ENCODE measurements around the gene GAB3. TPM values are rescaled to one million over a fixed set of nuclear protein-coding genes. Genes with fewer than 3 reads are reported as not detected.
"Not testable (repeated sequence)": the region's sequence is repeated elsewhere in the genome, so short reads cannot be mapped to it uniquely, and the experiment has no call there.

The GAB3 gene
- polyA plus RNA-seq, 2 donors, result 0.56 to 0.57 TPM

DNA sequence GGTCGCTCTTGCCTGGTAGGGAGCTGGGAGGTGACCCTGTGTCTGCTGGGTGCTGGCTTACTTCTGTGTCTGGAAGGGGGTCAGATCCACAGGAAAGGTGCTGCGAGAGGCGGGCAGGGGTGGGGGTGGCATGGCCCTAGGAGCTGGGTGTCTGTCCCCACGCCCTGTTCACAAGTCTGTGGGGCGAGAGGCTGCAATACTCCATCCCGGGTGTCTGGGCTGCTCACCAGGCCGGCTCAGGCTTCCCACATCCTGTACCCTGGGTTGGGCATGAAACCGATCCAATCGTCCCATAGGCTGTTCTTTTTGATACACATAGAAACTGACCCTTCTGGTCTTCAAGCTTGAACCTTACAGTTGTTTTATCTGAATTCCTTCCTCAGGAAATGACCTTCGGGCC lies 96.5 kb downstream of the GAB3 start:
- no peaks in the 10 kb centered on the region for H3K36me3 ChIP-seq (ENCODE audit: control insufficient read depth in 2 of 2, insufficient read depth in 2 of 2, low read length in 1 of 2)
- peaks cover 0 to 2% of the 10 kb centered on the region in 2 donors for H3K27me3 ChIP-seq (ENCODE audit: control insufficient read depth in 1 of 2, insufficient read depth in 2 of 2, low read length in 2 of 2)
- peaks cover 0 to 2% of the 10 kb centered on the region in 2 donors for H3K9me3 ChIP-seq (ENCODE audit: control insufficient read depth in 2 of 2, insufficient read depth in 1 of 2, low read depth in 1 of 2, low read length in 1 of 2)
- H3K4me1 ChIP-seq (ENCODE audit: control insufficient read depth in 2 of 2, insufficient read depth in 2 of 2, low read length in 1 of 2), result no peaks in the 10 kb centered on the region
- no peak overlapping the region for H3K4me3 ChIP-seq (ENCODE audit: low read depth in 1 of 2, low read length in 2 of 2)
- H3K27ac ChIP-seq (ENCODE audit: low read depth in 2 of 2, low read length in 1 of 2), result no peak overlapping the region
- 80 to 88% methylated on average over 9 to 10 of the region's 10 CpGs for WGBS, 2 donors

- H3K4me1 ChIP-seq (ENCODE audit: control insufficient read depth in 2 of 2, insufficient read depth in 2 of 2, low read length in 1 of 2); H3K4me3 ChIP-seq (ENCODE audit: low read depth in 1 of 2, low read length in 2 of 2); H3K36me3 ChIP-seq (ENCODE audit: control insufficient read depth in 2 of 2, insufficient read depth in 2 of 2, low read length in 1 of 2); H3K27ac ChIP-seq (ENCODE audit: low read depth in 2 of 2, low read length in 1 of 2); H3K9me3 ChIP-seq (ENCODE audit: control insufficient read depth in 2 of 2, insufficient read depth in 1 of 2, low read depth in 1 of 2, low read length in 1 of 2); H3K27me3 ChIP-seq (ENCODE audit: control insufficient read depth in 1 of 2, insufficient read depth in 2 of 2, low read length in 2 of 2): not testable (repeated sequence)
- WGBS, 2 donors, result 100% methylated on average over 1 of the region's 27 CpGs; no CpG with 5 or more reads in 1 of the 2 donors
Measured at GRCh38 chrX:154653413-154653812, 97.5 kb downstream of the GAB3 start, which contains the start of gene CTAG2. Gene CTAG2, minus strand, starts transcription at chrX:154653579. Its CDS starts 64 bp downstream, at chrX:154653515.

DNA sequence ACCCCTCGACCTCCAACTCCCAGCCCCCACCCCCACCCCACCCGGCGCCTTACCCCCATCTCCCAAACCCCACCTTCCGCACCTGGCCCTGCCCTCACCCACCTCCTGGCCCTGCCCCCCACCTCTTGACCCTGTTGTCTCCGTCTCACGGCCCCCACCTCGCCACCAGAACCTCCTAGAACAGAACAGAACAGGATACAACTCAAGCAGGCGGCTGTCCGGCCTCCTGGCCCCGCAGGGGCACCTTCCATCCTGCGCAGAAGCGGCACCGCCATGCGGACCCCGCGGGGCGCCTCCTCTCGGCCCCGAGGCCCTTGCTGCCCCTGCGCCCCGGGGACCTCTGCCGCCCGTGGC lies 97.9 kb downstream of the GAB3 start:
- no peak overlapping the region for H3K27ac ChIP-seq (ENCODE audit: low read depth in 2 of 2, low read length in 1 of 2)
- WGBS, 2 donors, result 93 to 96% methylated on average over 20 to 22 of the region's 23 CpGs
- no peaks in the 10 kb centered on the region for H3K4me1 ChIP-seq (ENCODE audit: control insufficient read depth in 2 of 2, insufficient read depth in 2 of 2, low read length in 1 of 2)
- peaks cover 0 to 2% of the 10 kb centered on the region in 2 donors for H3K27me3 ChIP-seq (ENCODE audit: control insufficient read depth in 1 of 2, insufficient read depth in 2 of 2, low read length in 2 of 2)
- no peak overlapping the region for H3K4me3 ChIP-seq (ENCODE audit: low read depth in 1 of 2, low read length in 2 of 2)
- peaks cover 0 to 2% of the 10 kb centered on the region in 2 donors for H3K9me3 ChIP-seq (ENCODE audit: control insufficient read depth in 2 of 2, insufficient read depth in 1 of 2, low read depth in 1 of 2, low read length in 1 of 2)
- no peaks in the 10 kb centered on the region for H3K36me3 ChIP-seq (ENCODE audit: control insufficient read depth in 2 of 2, insufficient read depth in 2 of 2, low read length in 1 of 2)

- no peaks in the 10 kb centered on the region for H3K36me3 ChIP-seq (ENCODE audit: control insufficient read depth in 2 of 2, insufficient read depth in 2 of 2, low read length in 1 of 2)
- peaks cover 0 to 2% of the 10 kb centered on the region in 2 donors for H3K9me3 ChIP-seq (ENCODE audit: control insufficient read depth in 2 of 2, insufficient read depth in 1 of 2, low read depth in 1 of 2, low read length in 1 of 2)
- H3K4me3 ChIP-seq (ENCODE audit: low read depth in 1 of 2, low read length in 2 of 2), result no peak overlapping the region
- peaks cover 0 to 2% of the 10 kb centered on the region in 2 donors for H3K27me3 ChIP-seq (ENCODE audit: control insufficient read depth in 1 of 2, insufficient read depth in 2 of 2, low read length in 2 of 2)
- WGBS, 2 donors, result 91% methylated on average over 26 to 30 of the region's 30 CpGs
- H3K4me1 ChIP-seq (ENCODE audit: control insufficient read depth in 2 of 2, insufficient read depth in 2 of 2, low read length in 1 of 2), result no peaks in the 10 kb centered on the region
- no peak overlapping the region for H3K27ac ChIP-seq (ENCODE audit: low read depth in 2 of 2, low read length in 1 of 2)
Measured at GRCh38 chrX:154652311-154653047, 98.4 kb downstream of the GAB3 start.

DNA sequence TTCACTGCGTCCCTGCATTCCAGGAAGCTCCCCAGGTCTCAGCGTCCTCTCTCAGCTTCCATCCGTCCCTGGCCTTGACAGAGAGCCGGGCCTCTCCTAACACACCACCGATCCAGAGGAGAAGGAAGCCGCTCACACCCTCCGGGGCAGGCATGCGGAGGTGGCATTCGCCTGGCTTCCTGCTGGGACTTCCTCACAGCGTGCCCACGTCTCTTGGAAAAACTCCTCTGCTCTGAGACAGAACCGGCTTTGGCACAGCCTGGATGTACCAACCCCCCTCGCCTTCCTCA lies 100.7 kb downstream of the GAB3 start:
- no peak overlapping the region for H3K4me3 ChIP-seq (ENCODE audit: low read depth in 1 of 2, low read length in 2 of 2)
- H3K27me3 ChIP-seq (ENCODE audit: control insufficient read depth in 1 of 2, insufficient read depth in 2 of 2, low read length in 2 of 2), result peaks cover 0 to 2% of the 10 kb centered on the region in 2 donors
- H3K4me1 ChIP-seq (ENCODE audit: control insufficient read depth in 2 of 2, insufficient read depth in 2 of 2, low read length in 1 of 2), result no peaks in the 10 kb centered on the region
- no peak overlapping the region for H3K27ac ChIP-seq (ENCODE audit: low read depth in 2 of 2, low read length in 1 of 2)
- WGBS, 2 donors, result 57 to 68% methylated on average over 13 of the region's 13 CpGs
- H3K9me3 ChIP-seq (ENCODE audit: control insufficient read depth in 2 of 2, insufficient read depth in 1 of 2, low read depth in 1 of 2, low read length in 1 of 2), result peaks cover 0 to 2% of the 10 kb centered on the region in 2 donors
- H3K36me3 ChIP-seq (ENCODE audit: control insufficient read depth in 2 of 2, insufficient read depth in 2 of 2, low read length in 1 of 2), result no peaks in the 10 kb centered on the region

DNA sequence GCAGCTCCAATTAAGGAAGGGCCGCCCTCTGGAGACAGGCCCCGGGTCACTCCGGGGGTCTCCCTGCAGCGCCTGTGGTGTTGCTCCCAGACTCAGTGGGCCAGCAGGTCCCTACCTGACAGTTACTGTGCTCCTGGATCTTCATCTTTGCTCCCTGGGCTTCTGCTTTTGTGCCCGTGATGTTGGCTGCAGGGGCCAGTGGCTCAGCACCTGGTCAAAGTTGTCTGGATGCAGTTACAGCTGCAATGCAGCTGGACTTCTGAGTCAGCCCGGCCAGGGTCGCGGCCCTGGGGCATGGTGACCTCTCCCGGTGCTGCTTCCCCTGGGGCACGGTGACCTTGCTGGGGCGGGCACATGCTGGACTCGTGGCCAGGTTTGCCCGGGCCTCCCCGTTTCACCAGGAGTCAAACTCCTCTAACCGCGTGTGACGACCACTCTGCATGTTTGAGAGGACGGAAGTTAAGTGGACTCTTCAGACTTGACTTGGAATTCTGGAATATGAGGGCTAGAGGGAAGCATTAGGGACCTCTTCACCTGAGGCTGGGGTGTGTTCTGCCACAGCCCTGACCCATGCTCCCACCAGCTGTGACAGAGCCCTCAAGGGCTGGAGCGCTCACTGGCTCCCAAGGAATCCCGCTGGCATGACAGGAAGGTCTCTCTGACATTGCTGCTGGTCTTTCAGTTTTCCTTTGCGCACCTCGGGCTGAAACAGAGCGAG lies 101.2 kb downstream of the GAB3 start:
- 72 to 75% methylated on average over 22 to 23 of the region's 23 CpGs for WGBS, 2 donors
- peaks cover 0 to 2% of the 10 kb centered on the region in 2 donors for H3K27me3 ChIP-seq (ENCODE audit: control insufficient read depth in 1 of 2, insufficient read depth in 2 of 2, low read length in 2 of 2)
- no peak overlapping the region for H3K27ac ChIP-seq (ENCODE audit: low read depth in 2 of 2, low read length in 1 of 2)
- H3K9me3 ChIP-seq (ENCODE audit: control insufficient read depth in 2 of 2, insufficient read depth in 1 of 2, low read depth in 1 of 2, low read length in 1 of 2), result peaks cover 0 to 2% of the 10 kb centered on the region in 2 donors
- no peaks in the 10 kb centered on the region for H3K4me1 ChIP-seq (ENCODE audit: control insufficient read depth in 2 of 2, insufficient read depth in 2 of 2, low read length in 1 of 2)
- no peak overlapping the region for H3K4me3 ChIP-seq (ENCODE audit: low read depth in 1 of 2, low read length in 2 of 2)
- no peaks in the 10 kb centered on the region for H3K36me3 ChIP-seq (ENCODE audit: control insufficient read depth in 2 of 2, insufficient read depth in 2 of 2, low read length in 1 of 2)

- Histone ChIP-seq H3K36me3 (ENCODE audit: control insufficient read depth in 2 of 2, insufficient read depth in 2 of 2, low read length in 1 of 2) (no peaks in the 10 kb centered on the region), H3K9me3 (ENCODE audit: control insufficient read depth in 2 of 2, insufficient read depth in 1 of 2, low read depth in 1 of 2, low read length in 1 of 2) (peaks cover 0 to 2% of the 10 kb centered on the region in 2 donors), H3K4me3 (ENCODE audit: low read depth in 1 of 2, low read length in 2 of 2) (no peak overlapping the region), H3K27ac (ENCODE audit: low read depth in 2 of 2, low read length in 1 of 2) (no peak overlapping the region), H3K4me1 (ENCODE audit: control insufficient read depth in 2 of 2, insufficient read depth in 2 of 2, low read length in 1 of 2) (no peaks in the 10 kb centered on the region), H3K27me3 (ENCODE audit: control insufficient read depth in 1 of 2, insufficient read depth in 2 of 2, low read length in 2 of 2) (peaks cover 0 to 2% of the 10 kb centered on the region in 2 donors)
- WGBS, 2 donors, result 84 to 86% methylated on average over 15 of the region's 15 CpGs
Measured at GRCh38 chrX:154648931-154649330, 101.9 kb downstream of the GAB3 start.

GRCh38 chrX:154645745-154646378 lies 105.0 kb downstream of the GAB3 start:
- not testable (repeated sequence) for H3K36me3 ChIP-seq (ENCODE audit: control insufficient read depth in 2 of 2, insufficient read depth in 2 of 2, low read length in 1 of 2); H3K4me3 ChIP-seq (ENCODE audit: low read depth in 1 of 2, low read length in 2 of 2); H3K27ac ChIP-seq (ENCODE audit: low read depth in 2 of 2, low read length in 1 of 2); H3K9me3 ChIP-seq (ENCODE audit: control insufficient read depth in 2 of 2, insufficient read depth in 1 of 2, low read depth in 1 of 2, low read length in 1 of 2); H3K27me3 ChIP-seq (ENCODE audit: control insufficient read depth in 1 of 2, insufficient read depth in 2 of 2, low read length in 2 of 2); H3K4me1 ChIP-seq (ENCODE audit: control insufficient read depth in 2 of 2, insufficient read depth in 2 of 2, low read length in 1 of 2)
- WGBS, 2 donors, result no CpG with 5 or more reads among the region's 24 CpGs

GRCh38 chrX:154643708-154644107 lies 107.2 kb downstream of the GAB3 start:
- H3K4me3 ChIP-seq (ENCODE audit: low read depth in 1 of 2, low read length in 2 of 2); H3K27me3 ChIP-seq (ENCODE audit: control insufficient read depth in 1 of 2, insufficient read depth in 2 of 2, low read length in 2 of 2); H3K4me1 ChIP-seq (ENCODE audit: control insufficient read depth in 2 of 2, insufficient read depth in 2 of 2, low read length in 1 of 2); H3K9me3 ChIP-seq (ENCODE audit: control insufficient read depth in 2 of 2, insufficient read depth in 1 of 2, low read depth in 1 of 2, low read length in 1 of 2); H3K27ac ChIP-seq (ENCODE audit: low read depth in 2 of 2, low read length in 1 of 2); H3K36me3 ChIP-seq (ENCODE audit: control insufficient read depth in 2 of 2, insufficient read depth in 2 of 2, low read length in 1 of 2): not testable (repeated sequence)
- 56% methylated on average over 5 of the region's 31 CpGs; no CpG with 5 or more reads in 1 of the 2 donors for WGBS, 2 donors
